Ovary (tissue), 9 donors: ENCODE results near the gene ANGPTL1. TPM values are rescaled to one million over a fixed set of nuclear protein-coding genes. Genes with fewer than 3 reads are reported as not detected.

Experiments used
- DNase-seq, 5 donors: peaks; one replicate each; pipeline ENCODE4 v3.0.0-alpha.2; 2019 to 2020
- H3K27ac ChIP-seq, 2 donors: fragments of 200-600 bp; one replicate each; pipeline versions ENCODE4 v1.5.1 to v1.8.0; 2019 to 2022
- H3K27me3 ChIP-seq: fragments of 200-600 bp; one replicate; pipeline ENCODE4 v1.8.0; 2022
- H3K36me3 ChIP-seq: fragments of 200-600 bp; sonication (generic); one replicate; pipeline ENCODE4 v1.5.1; 2019
- H3K4me1 ChIP-seq: one replicate; pipeline ENCODE4 v1.8.1; 2013; ENCODE audit warnings: mild to moderate bottlenecking, moderate library complexity; ENCODE audit not compliant: insufficient read depth
- H3K4me3 ChIP-seq: fragments of 200-600 bp; sonication (generic); one replicate; pipeline ENCODE4 v1.5.1; 2017
- H3K9me3 ChIP-seq, 2 donors: fragments of 200-600 bp in 1 of 2; sonication (generic) in 1 of 2; one replicate each; pipeline versions ENCODE4 v1.5.1 to v1.8.1; 2013 to 2019; ENCODE audit warnings: mild to moderate bottlenecking in 1 of 2, moderate library complexity in 1 of 2
- CTCF ChIP-seq, 3 donors: fragments of 450-650 bp in 2 of 3; fragments of 200-600 bp in 1 of 3; IDR thresholded peaks; one replicate each; pipeline versions ENCODE4 v1.5.1 to v1.8.0; 2016 to 2022; ENCODE audit warnings: antibody characterized with exemption in 3 of 3, mild to moderate bottlenecking in 1 of 3
- EP300 ChIP-seq: sonication (generic); formaldehyde crosslinking; IDR thresholded peaks from one replicate; pipeline ENCODE4 v1.6.1; 2017; ENCODE audit warnings: antibody characterized with exemption
- POLR2A ChIP-seq: fragments of 450-650 bp; IDR thresholded peaks from one replicate; pipeline ENCODE4 v1.6.1; 2017; ENCODE audit warnings: antibody characterized with exemption, mild to moderate bottlenecking, moderate library complexity
- WGBS, 3 donors: extraction: QIAGEN DNeasy Blood & Tissue Kit in 1 of 3; methylation state at CpG; one replicate each; pipeline versions ENCODE4 v1.1.5 to v1.1.7; 2013 to 2017; 5-methylcytosine and 5-hydroxymethylcytosine counted together
- intact Hi-C, 4 donors: fragments of 100-400 bp; cut with DNase I; formaldehyde crosslinking; loops; one replicate each; pipeline versions ENCODE4 v1.11.0 to v1.15.1; 2022 to 2023
- polyA plus RNA-seq, 2 donors: library from polyadenylated mRNA; stranded (reverse); fragments of 200-250 nt in 1 of 2; fragments of 350-450 nt in 1 of 2; fragmentation: Illumina TruSeq in 1 of 2; extraction: RNeasy Lipid Tissue Mini Kit (QIAGEN cat#74804) in 1 of 2; gene quantifications; one replicate each; pipeline ENCODE4 v1.2.3, GENCODE V29; 2013 to 2014
- total RNA-seq, 7 donors: library from RNA; depleted of rRNA in 2 of 7; stranded (reverse); fragments of >200 nt in 2 of 7; fragmentation: NEBNext Ultra II Directional in 3 of 7; extraction: Animal tissue kit (Norgen Biotek cat#: 25700) in 3 of 7; gene quantifications; one replicate each; pipeline versions ENCODE4 v1.1.0 to v1.2.4, GENCODE V29; 2016 to 2023
- donor health status: DM: no; HTN: no; CAD: no; lungs with moderate emphysema.
- donor health status: DM: no; HTN: no; CAD: no.
- donor health status: Bipolar disorder and iron deficiency.
- donor health status: DM: yes; HTN: yes; CAD: no.
- donor health status: DM: no; HTN: no; CAD: no.
- donor health status: DM: yes; HTN: yes; CAD: no.

The ANGPTL1 gene
- total and polyA plus RNA-seq, 9 donors, result 21.9 to 165 (median 65.7) TPM

GRCh38 chr1:178846306-178846705 lies 24.6 kb downstream of the ANGPTL1 start:
- Histone ChIP-seq H3K27ac (no peak overlapping the region), H3K4me1 (peaks cover 3% of the 10 kb centered on the region), H3K36me3 (no peaks in the 10 kb centered on the region), H3K27me3 (no peaks in the 10 kb centered on the region), H3K4me3 (no peak overlapping the region), H3K9me3 (no peaks in the 10 kb centered on the region)
- TF ChIP-seq POLR2A (no peak), CTCF (IDR thresholded peaks at IDR 0.05) (no peak), EP300 (no peak)
- DNase-seq, result no peak
- intact Hi-C loops, result no loop called here

GRCh38 chr1:178844436-178844835 lies 26.4 kb downstream of the ANGPTL1 start:
- H3K4me1 ChIP-seq, result peaks cover 3% of the 10 kb centered on the region
- WGBS, 3 donors, result 29 to 46% (median 45%) methylated on average over 3 of the region's 3 CpGs
- H3K36me3 ChIP-seq, result no peaks in the 10 kb centered on the region
- no peak for DNase-seq
- TF ChIP-seq CTCF (IDR thresholded peaks at IDR 0.05), result no peak
- no peak for TF ChIP-seq EP300
- TF ChIP-seq POLR2A, result no peak
- no peaks in the 10 kb centered on the region for H3K9me3 ChIP-seq
- H3K4me3 ChIP-seq, result no peak overlapping the region
- no peak overlapping the region for H3K27ac ChIP-seq
- intact Hi-C loops, result no loop called here
- H3K27me3 ChIP-seq, result no peaks in the 10 kb centered on the region

GRCh38 chr1:178825167-178825566 lies 45.7 kb downstream of the ANGPTL1 start:
- Histone ChIP-seq H3K9me3 (no peaks in the 10 kb centered on the region), H3K27ac (no peak overlapping the region), H3K27me3 (no peaks in the 10 kb centered on the region), H3K4me3 (no peak overlapping the region), H3K36me3 (no peaks in the 10 kb centered on the region), H3K4me1 (no peaks in the 10 kb centered on the region)
- intact Hi-C loops, result loop anchor here in 1 of 4 donors (5.0 kb wide), 1 partner anchor 167 kb away; no protein-coding TSS in a partner anchor
- TF ChIP-seq EP300 (no peak), CTCF (IDR thresholded peaks at IDR 0.05) (no peak)
- 91 to 95% (median 95%) methylated on average over 2 of the region's 2 CpGs for WGBS, 3 donors
- no peak for DNase-seq

GRCh38 chr1:178821134-178821866 lies 49.6 kb downstream of the ANGPTL1 start:
- Histone ChIP-seq H3K36me3 (no peaks in the 10 kb centered on the region), H3K4me1 (no peaks in the 10 kb centered on the region), H3K27me3 (no peaks in the 10 kb centered on the region), H3K9me3 (no peaks in the 10 kb centered on the region), H3K4me3 (no peak overlapping the region), H3K27ac (no peak overlapping the region)
- WGBS, 3 donors, result 91 to 97% (median 96%) methylated on average over 1 of the region's 1 CpG
- no peak for DNase-seq
- TF ChIP-seq EP300 (no peak), CTCF (IDR thresholded peaks at IDR 0.05) (no peak), POLR2A (no peak)
- intact Hi-C loops, result no loop called here
